Activated T-helper 9 cell treated with anti-CD3 and anti-CD28 coated beads, Interleukin-2, amount 50 U/mL, for 16 hours (primary cell): ENCODE results near the gene SLC35C1.
"Not testable (repeated sequence)": the region's sequence is repeated elsewhere in the genome, so short reads cannot be mapped to it uniquely, and the experiment has no call there.

ENCODE experiments used
- DNase-seq: peaks from one replicate; pipeline ENCODE4 v3.0.0-alpha.2; 2020; ENCODE audit warnings: low read depth

SLC35C1 gene

DNA sequence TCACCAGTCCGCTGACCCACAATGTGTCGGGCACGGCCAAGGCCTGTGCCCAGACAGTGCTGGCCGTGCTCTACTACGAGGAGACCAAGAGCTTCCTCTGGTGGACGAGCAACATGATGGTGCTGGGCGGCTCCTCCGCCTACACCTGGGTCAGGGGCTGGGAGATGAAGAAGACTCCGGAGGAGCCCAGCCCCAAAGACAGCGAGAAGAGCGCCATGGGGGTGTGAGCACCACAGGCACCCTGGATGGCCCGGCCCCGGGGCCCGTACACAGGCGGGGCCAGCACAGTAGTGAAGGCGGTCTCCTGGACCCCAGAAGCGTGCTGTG is 6.1 kb downstream of the SLC35C1 start:
- DNase-seq: no peak

- DNase-seq: no peak
Measured at GRCh38 chr11:45811571-45812290, 6.8 kb downstream of the SLC35C1 start.

- DNase-seq: no peak
Measured at GRCh38 chr11:45812581-45813548, 7.9 kb downstream of the SLC35C1 start.

DNA sequence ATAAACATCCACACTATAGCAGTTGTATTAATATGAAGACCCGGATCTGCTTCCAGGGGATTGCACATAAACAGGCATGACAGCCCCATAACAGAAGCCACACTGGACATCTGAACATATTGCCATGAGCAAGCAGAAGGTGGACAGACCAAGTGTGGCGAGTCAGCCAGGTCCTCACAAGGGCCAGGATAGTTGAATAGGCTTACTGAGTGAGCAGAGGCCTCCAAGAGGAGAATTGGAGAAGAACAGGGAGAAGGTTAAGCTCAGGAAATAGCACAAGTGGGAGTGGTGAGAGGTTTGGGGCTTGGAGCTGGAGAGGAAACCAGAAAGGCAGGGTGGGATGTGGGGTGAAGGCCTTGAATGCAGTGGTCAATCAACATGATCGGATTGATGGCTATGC is 10.8 kb downstream of the SLC35C1 start:
- DNase-seq: no peak

DNA sequence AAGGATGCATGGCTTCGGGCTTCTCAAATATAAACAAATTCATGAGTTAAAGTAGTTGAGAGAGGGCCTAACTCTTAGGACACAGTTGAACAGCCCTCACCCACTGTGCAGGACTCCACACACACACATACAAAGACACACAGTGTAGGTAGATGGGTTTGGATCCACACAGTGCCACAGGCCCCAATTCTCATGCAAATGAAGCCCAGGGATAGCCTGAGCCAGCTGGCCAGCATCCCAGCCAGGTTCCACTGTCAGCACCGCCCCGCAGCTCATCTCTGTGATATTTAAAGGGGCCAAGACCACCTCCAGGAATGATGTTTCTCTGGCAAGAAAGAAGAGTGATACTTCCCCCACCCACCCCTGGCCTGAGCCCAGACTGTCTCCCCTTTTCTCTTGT is 11.7 kb downstream of the SLC35C1 start:
- DNase-seq: no peak

GRCh38 chr11:45817191-45817590 is 12.2 kb downstream of the SLC35C1 start:
- DNase-seq: no peak

DNA sequence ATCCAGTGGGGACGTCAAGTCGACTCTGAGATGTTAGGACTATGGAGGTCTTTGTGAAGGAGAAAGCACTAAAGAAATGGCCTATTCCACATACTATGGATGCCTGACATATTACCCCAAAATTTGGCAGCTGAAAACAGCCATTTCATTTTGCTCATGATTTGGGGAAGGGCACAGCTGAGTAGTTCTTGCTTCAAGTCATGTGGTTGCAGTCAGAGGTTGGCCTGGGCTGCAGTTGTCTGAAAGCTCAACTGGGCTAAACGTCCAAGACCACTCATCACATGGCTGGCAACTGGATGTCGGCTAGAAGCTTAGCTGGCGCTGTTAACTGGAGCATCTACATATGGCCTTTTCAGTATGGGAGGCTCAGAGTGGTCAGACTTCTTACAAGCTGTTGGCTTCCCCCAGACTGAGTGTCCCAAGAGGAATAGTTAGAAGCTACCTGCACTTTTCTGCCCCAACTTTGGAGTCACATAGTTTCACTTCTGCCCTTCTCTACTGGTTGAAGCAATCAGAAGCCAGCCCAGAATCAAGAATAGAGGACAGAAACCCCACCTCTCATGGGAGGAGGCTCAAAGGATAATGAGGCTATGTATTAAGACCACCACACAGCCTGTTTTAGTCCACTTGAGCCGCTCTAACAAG is 14.1 kb downstream of the SLC35C1 start:
- DNase-seq: no peak

GRCh38 chr11:45820211-45820857 is 15.4 kb downstream of the SLC35C1 start:
- DNase-seq: no peak

DNA sequence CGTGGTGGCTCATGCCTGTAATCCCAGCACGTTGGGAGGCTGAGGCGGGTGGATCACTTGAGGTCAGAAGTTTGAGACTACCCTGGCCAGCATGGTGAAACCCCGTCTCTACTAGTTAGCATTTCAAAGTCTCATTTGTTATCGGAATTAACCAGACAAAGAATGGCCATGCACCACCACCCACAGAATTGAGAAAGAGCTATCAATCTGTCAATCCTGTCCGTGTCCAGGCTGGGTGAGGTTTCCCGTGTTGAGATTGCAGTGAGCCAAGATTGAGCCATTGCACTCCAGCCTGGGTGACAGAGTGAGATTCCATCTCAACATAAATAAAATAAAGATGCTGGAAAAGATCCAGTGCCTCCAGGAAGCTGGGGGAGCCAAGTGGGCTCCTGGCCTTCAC is 21.5 kb downstream of the SLC35C1 start:
- DNase-seq: not testable (repeated sequence)

- DNase-seq: no peak
Measured at GRCh38 chr11:45827123-45827522, 22.2 kb downstream of the SLC35C1 start.

GRCh38 chr11:45828996-45829395 is 24.0 kb downstream of the SLC35C1 start:
- no peak for DNase-seq

DNA sequence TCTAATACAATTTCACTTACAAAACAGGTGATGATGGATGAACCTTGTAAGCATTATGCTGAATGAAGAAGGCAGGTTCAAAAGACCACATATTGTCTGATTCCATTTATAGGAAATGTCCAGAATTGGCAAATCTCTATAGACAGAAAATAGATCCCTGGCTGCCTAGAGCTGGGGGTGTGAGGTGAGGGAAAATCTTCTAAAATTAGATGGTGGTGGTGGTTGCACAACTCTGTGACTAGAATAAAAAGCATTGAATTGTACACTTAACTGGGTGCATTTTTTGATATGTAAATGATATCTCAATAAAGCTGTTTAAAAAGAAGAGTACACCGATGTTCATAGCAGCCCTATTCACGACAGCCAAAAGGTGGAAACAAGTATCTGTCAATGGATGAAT is 25.6 kb downstream of the SLC35C1 start:
- DNase-seq: no peak

DNA sequence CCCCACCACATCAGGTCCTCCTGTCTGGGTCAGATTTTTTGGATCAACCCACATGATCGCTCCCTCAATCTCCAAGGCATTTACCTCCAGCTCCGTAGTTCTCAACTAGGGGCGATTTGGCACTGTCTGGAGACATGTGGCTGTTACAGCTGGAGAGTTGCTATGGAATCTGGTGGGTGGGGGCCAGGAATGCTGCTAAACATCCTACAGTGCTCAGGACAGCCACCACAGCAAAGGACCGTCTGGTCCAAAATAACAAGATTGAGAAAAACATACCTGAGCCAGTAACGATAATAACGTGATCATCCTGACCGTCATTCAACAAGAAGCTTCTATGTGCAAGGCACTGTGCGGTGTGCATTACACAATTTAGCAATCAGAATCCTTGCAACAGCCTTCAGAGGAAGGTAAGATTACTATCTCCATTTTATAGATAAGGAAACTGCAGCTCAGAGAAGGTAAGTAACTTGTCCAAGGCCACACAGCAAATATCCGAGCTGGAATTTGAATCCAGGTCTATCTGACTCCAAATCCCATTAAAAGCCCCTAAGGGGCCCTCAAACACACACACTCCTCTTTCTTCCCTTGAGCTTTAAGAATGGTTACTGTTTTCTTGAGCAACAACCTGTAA is 28.0 kb downstream of the SLC35C1 start:
- DNase-seq: no peak

- DNase-seq: no peak
Measured at GRCh38 chr11:45833761-45834160, 28.8 kb downstream of the SLC35C1 start.

DNA sequence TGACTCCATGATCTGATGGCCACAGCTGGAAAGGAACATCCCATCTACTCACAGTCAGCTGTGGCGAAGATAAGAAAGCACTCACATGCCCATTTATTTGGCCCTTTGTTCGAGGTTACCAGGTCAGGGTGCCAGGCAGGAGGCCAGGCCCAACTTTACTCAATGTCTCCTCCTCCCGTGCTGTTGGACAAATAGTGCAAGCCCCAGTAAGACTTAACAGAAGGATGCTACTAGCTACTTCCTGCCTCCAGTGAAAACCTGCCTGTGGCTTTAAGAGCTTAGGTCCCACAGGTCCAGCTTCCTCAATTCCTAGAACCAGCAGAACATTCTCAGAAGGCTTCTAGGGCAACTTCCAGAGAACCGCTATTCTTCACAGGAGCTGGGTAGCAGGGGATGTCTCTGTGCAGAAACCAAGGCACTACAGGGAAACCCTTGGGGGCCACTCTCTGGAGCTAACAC is 29.4 kb downstream of the SLC35C1 start:
- no peak for DNase-seq

GRCh38 chr11:45839204-45839603 is 34.3 kb downstream of the SLC35C1 start:
- no peak for DNase-seq

DNA sequence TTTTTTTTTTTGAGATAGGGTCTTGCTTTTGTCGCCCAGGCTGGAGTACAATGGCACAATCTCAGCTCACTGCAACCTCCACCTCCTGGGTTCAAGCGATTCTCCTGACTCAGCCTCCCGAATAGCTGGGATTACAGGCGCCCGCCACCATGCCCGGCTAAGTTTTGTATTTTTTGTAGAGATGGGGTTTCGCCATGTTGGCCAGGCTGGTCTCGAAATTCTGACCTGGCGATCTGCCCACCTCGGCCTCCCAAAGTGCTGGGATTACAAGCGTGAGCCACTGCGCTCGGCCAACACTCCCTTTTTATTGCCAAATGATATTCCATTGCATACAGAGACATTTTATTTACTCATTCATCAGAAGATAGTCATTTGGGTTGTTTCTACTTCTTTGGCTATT is 35.3 kb downstream of the SLC35C1 start:
- DNase-seq: not testable (repeated sequence)

DNA sequence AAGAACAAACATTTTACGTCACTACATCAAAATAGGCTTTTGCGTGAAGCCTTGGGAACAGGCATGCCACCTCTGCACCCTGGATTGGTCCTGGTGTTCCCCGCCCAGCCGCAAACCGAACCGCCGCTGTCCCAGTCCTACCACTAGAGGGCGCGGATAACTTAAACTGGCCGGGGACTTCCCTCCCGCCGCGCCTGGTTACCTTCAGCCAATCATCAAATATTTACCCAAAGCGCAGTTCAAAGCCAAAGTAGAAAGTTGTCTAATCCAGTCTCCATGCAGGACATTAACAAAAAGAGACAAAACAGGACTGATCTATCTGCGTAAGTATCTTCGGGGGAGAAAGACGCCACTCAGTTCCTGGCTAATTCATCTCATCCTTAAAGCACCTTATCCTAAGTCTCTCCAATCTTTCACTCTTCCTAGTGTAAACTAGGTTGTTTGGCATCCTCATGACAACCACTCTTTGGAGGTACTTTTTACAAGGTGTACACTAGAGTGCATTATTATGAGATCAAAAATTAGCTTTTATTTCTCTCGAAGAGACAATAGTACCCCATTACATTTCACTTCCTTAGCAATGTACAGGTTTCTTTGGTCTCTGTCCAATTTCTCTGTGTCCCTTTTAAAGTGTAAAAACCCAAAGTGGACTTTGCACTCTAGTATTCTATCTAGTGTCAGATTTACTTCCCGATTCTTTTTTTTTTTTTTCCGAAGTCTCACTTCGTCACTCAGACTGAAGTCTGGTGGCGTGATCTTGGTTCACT is 38.4 kb downstream of the SLC35C1 start:
- peak; percentile 80 for DNase-seq

GRCh38 chr11:45844822-45845578 is 40.1 kb downstream of the SLC35C1 start:
- DNase-seq: no peak

DNA sequence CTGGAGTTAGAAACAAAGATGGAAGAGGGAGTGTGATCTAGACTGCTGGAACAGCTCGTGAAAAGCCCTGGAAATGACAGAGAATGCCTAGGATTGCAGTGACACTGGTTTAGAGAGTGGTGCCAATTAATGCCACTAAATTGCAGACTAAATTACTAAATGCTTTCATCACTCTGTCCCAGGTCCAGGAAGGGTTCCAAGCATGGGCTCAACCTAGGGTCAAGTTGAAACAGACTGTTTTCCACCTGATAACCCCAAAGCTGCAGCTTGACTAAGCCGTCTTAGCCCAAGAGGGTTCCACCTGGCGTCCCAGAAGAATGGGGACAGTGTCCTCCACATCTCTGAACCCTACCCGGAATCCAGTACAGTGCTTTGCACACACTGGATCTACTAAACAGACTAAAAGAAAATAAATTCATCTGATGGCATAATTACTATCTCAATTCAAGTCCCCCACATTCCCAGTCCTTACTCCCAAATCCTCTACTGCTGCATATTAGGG is 41.3 kb downstream of the SLC35C1 start:
- DNase-seq: no peak
